Stimulated activated CD8-positive, alpha-beta memory T cell treated with anti-CD3 and anti-CD28 coated beads, Interleukin-2, amount 100 ng/mL, for 48 hours (primary cell): ENCODE data around the gene ELMOD1.
"Not testable (repeated sequence)": the region's sequence is repeated elsewhere in the genome, so short reads cannot be mapped to it uniquely, and the experiment has no call there.

ENCODE experiments used
- DNase-seq, 2 donors: peaks; one replicate each; pipeline ENCODE4 v3.0.0-alpha.2; 2020; ENCODE audit warnings: low read depth in 2 of 2

Gene ELMOD1

GRCh38 chr11:107590460-107591377, at the start of gene ELMOD1:
ELMOD1 (plus strand) TSS chr11:107591147; CDS start chr11:107618190, 27,043 bp downstream.
- no peak for DNase-seq

- no peak for DNase-seq
These were observed 45.8 kb upstream of the ELMOD1 start for GRCh38 chr11:107545101-107545514.

GRCh38 chr11:107547961-107548360, 43.0 kb upstream of the ELMOD1 start:
- DNase-seq: no peak

- no peak for DNase-seq
These were observed 41.5 kb upstream of the ELMOD1 start for GRCh38 chr11:107549253-107549953.

GRCh38 chr11:107549954-107550285, 41.0 kb upstream of the ELMOD1 start:
- DNase-seq: no peak

GRCh38 chr11:107550304-107550703, 40.6 kb upstream of the ELMOD1 start:
- no peak for DNase-seq

- DNase-seq: no peak
These were observed 29.3 kb upstream of the ELMOD1 start for GRCh38 chr11:107561688-107562087.

GRCh38 chr11:107562647-107563208, 28.2 kb upstream of the ELMOD1 start:
- no peak for DNase-seq

GRCh38 chr11:107563702-107564101, 27.2 kb upstream of the ELMOD1 start:
- DNase-seq: no peak

GRCh38 chr11:107564877-107565218, 26.1 kb upstream of the ELMOD1 start:
- DNase-seq: no peak

- peak; percentile 62 to 64 for DNase-seq
These were observed 25.6 kb upstream of the ELMOD1 start, which contains the start of gene ALKBH8 for GRCh38 chr11:107565219-107565937. ALKBH8 (minus strand) TSS chr11:107565735; CDS start chr11:107560893, 4,842 bp downstream.

- DNase-seq: not testable (repeated sequence)
These were observed 24.9 kb upstream of the ELMOD1 start for GRCh38 chr11:107565955-107566501.

- no peak for DNase-seq
These were observed 24.4 kb upstream of the ELMOD1 start for GRCh38 chr11:107566569-107566968.

- no peak for DNase-seq
These were observed 23.1 kb upstream of the ELMOD1 start for GRCh38 chr11:107567739-107568335.

GRCh38 chr11:107570015-107570414, 20.9 kb upstream of the ELMOD1 start:
- no peak for DNase-seq

GRCh38 chr11:107573438-107573837, 17.5 kb upstream of the ELMOD1 start:
- no peak for DNase-seq

GRCh38 chr11:107576497-107577345, 14.2 kb upstream of the ELMOD1 start:
- DNase-seq: not testable (repeated sequence)

- DNase-seq: no peak
These were observed 13.6 kb upstream of the ELMOD1 start for GRCh38 chr11:107577346-107577711.

GRCh38 chr11:107579169-107579568, 11.8 kb upstream of the ELMOD1 start:
- not testable (repeated sequence) for DNase-seq

- no peak for DNase-seq
These were observed 9.8 kb upstream of the ELMOD1 start for GRCh38 chr11:107581147-107581546.
